Adrenal gland (tissue), 12 donors: ENCODE measurements around the gene TMEM91. TPM values are rescaled to one million over a fixed set of nuclear protein-coding genes. Genes with fewer than 3 reads are reported as not detected.

Experiments
- DNase-seq, 7 donors: peaks; one replicate each; pipeline ENCODE4 v3.0.0-alpha.2; 2019 to 2020
- H3K27ac ChIP-seq, 5 donors: fragments of 200-600 bp; sonication (generic) in 4 of 5; 1 replicate in 3 of 5; 2 replicates in 2 of 5; pipeline versions ENCODE4 v1.5.1 to v1.8.0; 2016 to 2020; ENCODE audit warnings: mild to moderate bottlenecking in 1 of 5
- H3K27me3 ChIP-seq: fragments of 200-600 bp; 2 replicates; pipeline ENCODE4 v1.8.0; 2021
- H3K36me3 ChIP-seq, 2 donors: fragments of 200-600 bp; replicated peaks in 1 of 2; 1 replicate in 1 of 2; 2 replicates in 1 of 2; pipeline versions ENCODE4 v1.5.1 to v1.8.0; 2018 to 2022
- H3K4me1 ChIP-seq, 2 donors: fragments of 200-600 bp; replicated peaks in 1 of 2; 1 replicate in 1 of 2; 2 replicates in 1 of 2; pipeline versions ENCODE4 v1.5.1 to v1.8.0; 2018 to 2021
- H3K4me3 ChIP-seq, 4 donors: fragments of 200-600 bp; sonication (generic) in 3 of 4; one replicate each; pipeline ENCODE4 v1.5.1; 2016 to 2018
- H3K9me3 ChIP-seq, 3 donors: fragments of 200-600 bp; sonication (generic) in 1 of 3; replicated peaks in 1 of 3; 1 replicate in 2 of 3; 2 replicates in 1 of 3; pipeline versions ENCODE4 v1.5.1 to v1.8.0; 2016 to 2021
- CTCF ChIP-seq, 6 experiments: fragments of 450-650 bp in 4 of 6; fragments of 200-600 bp in 2 of 6; sonication (generic) in 1 of 6; IDR thresholded peaks; 1 replicate in 5 of 6; 2 replicates in 1 of 6; pipeline versions ENCODE4 v1.5.1 to v1.8.0; 2016 to 2021; ENCODE audit warnings: antibody characterized with exemption in 6 of 6, mild to moderate bottlenecking in 2 of 6, moderate library complexity in 1 of 6
- POLR2A ChIP-seq, 2 donors: fragments of 450-650 bp; IDR thresholded peaks; one replicate each; pipeline ENCODE4 v1.6.1; 2017; ENCODE audit warnings: antibody characterized with exemption in 2 of 2, mild to moderate bottlenecking in 2 of 2, moderate library complexity in 1 of 2
- whole genome bisulfite sequencing, 4 donors: extraction: QIAGEN DNeasy Blood & Tissue Kit in 2 of 4; methylation state at CpG; one replicate each; pipeline versions ENCODE4 v1.1.5 to v1.1.7; 2013 to 2017; 5-methylcytosine and 5-hydroxymethylcytosine counted together
- intact Hi-C, 2 donors: fragments of 100-400 bp; cut with DNase I; formaldehyde crosslinking; loops; one replicate each; pipeline versions ENCODE4 v1.14.1 to v1.15.0; 2022 to 2023
- polyA plus RNA-seq, 3 donors: library from polyadenylated mRNA; stranded (reverse); fragments of 200-250 nt in 2 of 3; fragments of 350-450 nt in 1 of 3; fragmentation: Illumina TruSeq in 1 of 3; extraction: RNeasy Lipid Tissue Mini Kit (QIAGEN cat#74804) in 1 of 3; gene quantifications; one replicate each; pipeline ENCODE4 v1.2.3, GENCODE V29; 2013 to 2014
- total RNA-seq, 9 donors: library from RNA; depleted of rRNA in 4 of 9; stranded (reverse); fragments of >200 nt in 4 of 9; fragments of 120-200 nt in 1 of 9; fragmentation: NEBNext Ultra II Directional in 1 of 9; extraction: Animal tissue kit (Norgen Biotek cat#: 25700) in 1 of 9; gene quantifications; one replicate each; pipeline versions ENCODE4 v1.1.0 to v1.2.4, GENCODE V29; 2013 to 2023
- donor health status: healthy with polysubstance abuse.
- donor health status: Bipolar disorder and iron deficiency.
- donor health status: DM: yes; HTN: yes; CAD: no.
- donor health status: DM: no; HTN: no; CAD: no.
- donor health status: DM: no; HTN: no; CAD: no.
- donor health status: DM: yes; HTN: yes; CAD: no.

The TMEM91 gene
- total and polyA plus RNA-seq, 12 donors = 1.9 to 88.6 (median 9.6) TPM

- peaks cover 0 to 8% of the 10 kb centered on the region in 2 donors for H3K4me1 ChIP-seq
- H3K36me3 ChIP-seq = peaks cover 0 to 28% of the 10 kb centered on the region in 2 donors
- 90 to 96% (median 93%) methylated on average over 15 to 16 of the region's 16 CpGs for WGBS, 4 donors
- no peak for DNase-seq
- intact Hi-C loops = no loop called here
- no peaks in the 10 kb centered on the region for H3K27me3 ChIP-seq
- H3K4me3 ChIP-seq = no peak overlapping the region
- H3K9me3 ChIP-seq = no peaks in the 10 kb centered on the region
- no peak overlapping the region for H3K27ac ChIP-seq
- TF ChIP-seq POLR2A (IDR thresholded peaks at IDR 0.05) (no peak), CTCF (IDR thresholded peaks at IDR 0.05) (no peak)
Measured at GRCh38 chr19:41332000-41332399, 44.3 kb upstream of the TMEM91 start.

DNA sequence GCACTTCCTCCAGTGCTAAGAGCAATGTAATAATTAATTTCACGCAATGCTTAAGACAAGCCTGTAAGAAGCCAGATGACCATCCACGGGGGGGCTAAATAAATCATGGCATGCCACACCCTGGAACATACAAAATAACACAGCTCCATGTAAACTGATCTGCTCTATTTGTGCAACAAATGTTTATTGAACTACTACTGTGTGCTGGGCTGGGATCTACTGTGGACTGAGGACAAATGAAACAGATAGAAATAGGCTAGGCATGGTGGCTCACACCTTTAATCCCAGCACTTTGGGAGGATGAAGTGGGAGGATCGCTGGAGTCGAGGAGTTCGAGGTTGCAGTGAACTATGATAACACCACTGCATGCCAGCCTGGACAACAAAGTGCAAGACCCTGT lies 43.9 kb upstream of the TMEM91 start:
- no peak for DNase-seq
- Histone ChIP-seq H3K27ac (no peak overlapping the region), H3K9me3 (no peaks in the 10 kb centered on the region), H3K27me3 (no peaks in the 10 kb centered on the region), H3K4me3 (no peak overlapping the region), H3K4me1 (peaks cover 0 to 3% of the 10 kb centered on the region in 2 donors), H3K36me3 (peaks cover 0 to 28% of the 10 kb centered on the region in 2 donors)
- intact Hi-C loops = no loop called here
- TF ChIP-seq POLR2A (IDR thresholded peaks at IDR 0.05) (no peak), CTCF (IDR thresholded peaks at IDR 0.05) (no peak)
- WGBS, 4 donors = 86 to 94% (median 88%) methylated on average over 5 of the region's 5 CpGs

DNA sequence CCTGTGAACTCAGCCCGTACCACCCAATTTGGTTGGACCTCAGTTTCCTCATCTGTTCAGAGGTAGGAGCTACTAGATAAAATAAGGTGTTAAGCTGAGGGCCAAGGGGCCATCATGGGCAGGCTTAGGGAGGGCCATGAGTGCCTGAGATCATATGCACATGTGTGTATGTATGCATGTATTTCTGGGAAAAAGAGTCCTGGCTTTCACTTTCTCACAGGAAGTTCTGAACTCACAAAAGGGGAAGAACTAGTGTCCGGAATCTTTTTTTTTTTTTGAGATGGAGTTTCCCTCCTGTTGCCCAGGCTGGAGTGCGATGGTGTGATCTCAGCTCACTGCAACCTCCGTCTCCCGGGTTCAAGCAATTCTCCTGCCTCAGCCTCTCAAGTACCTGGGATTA lies 41.5 kb upstream of the TMEM91 start:
- Histone ChIP-seq H3K36me3 (peaks cover 0 to 28% of the 10 kb centered on the region in 2 donors), H3K4me3 (no peak overlapping the region), H3K27me3 (no peaks in the 10 kb centered on the region), H3K27ac (peak overlapping the region in 2 of 5 donors; percentile 30 to 65), H3K9me3 (no peaks in the 10 kb centered on the region), H3K4me1 (no peaks in the 10 kb centered on the region)
- DNase-seq = no peak
- 62 to 95% (median 70%) methylated on average over 3 to 5 of the region's 5 CpGs for WGBS, 4 donors
- no peak for TF ChIP-seq POLR2A (IDR thresholded peaks at IDR 0.05)
- no peak for TF ChIP-seq CTCF (IDR thresholded peaks at IDR 0.05)
- intact Hi-C loops = no loop called here

DNA sequence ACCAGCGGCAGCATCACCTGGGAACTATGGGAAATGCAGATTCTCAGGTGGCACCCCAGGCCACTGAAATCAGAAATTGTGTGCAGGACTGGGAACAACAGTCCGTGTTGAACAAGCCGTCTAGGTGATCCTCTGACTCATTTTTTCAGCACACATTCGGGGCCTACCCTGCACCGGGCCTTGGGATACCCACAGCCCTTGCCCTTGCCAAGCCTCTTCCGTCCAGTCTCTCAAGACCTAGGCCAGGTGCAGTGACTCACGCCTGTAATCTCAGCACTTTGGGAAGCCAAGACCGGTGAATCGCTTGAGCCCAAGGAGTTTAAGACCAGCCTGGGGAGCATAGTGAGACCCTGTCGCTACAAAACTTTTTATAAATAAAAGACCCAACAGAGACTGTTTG lies 40.9 kb upstream of the TMEM91 start:
- TF ChIP-seq POLR2A (IDR thresholded peaks at IDR 0.05) (no peak), CTCF (IDR thresholded peaks at IDR 0.05) (no peak)
- DNase-seq = no peak
- Histone ChIP-seq H3K4me1 (no peaks in the 10 kb centered on the region), H3K27ac (no peak overlapping the region), H3K27me3 (no peaks in the 10 kb centered on the region), H3K9me3 (no peaks in the 10 kb centered on the region), H3K36me3 (peaks cover 0 to 22% of the 10 kb centered on the region in 2 donors), H3K4me3 (no peak overlapping the region)
- intact Hi-C loops = no loop called here
- 86 to 94% (median 88%) methylated on average over 5 to 10 of the region's 10 CpGs for WGBS, 4 donors
